ENCODE measurements around the gene SHISA6.

- TF ChIP-seq CTCF (conservative IDR thresholded peaks at IDR 0.05; ENCODE audit: low read length) = no peak
- no peak for TF ChIP-seq EZH2phosphoT487 (IDR thresholded peaks at IDR 0.05; ENCODE audit: borderline replicate concordance, low read depth, low read length)
Observed at GRCh38 chr17:11589716-11590115, 348.7 kb downstream of the SHISA6 start.
